ENCODE results near the gene RBBP8NL. TPM values are rescaled to one million over a fixed set of nuclear protein-coding genes. Genes with fewer than 3 reads are reported as not detected.
"Not testable (repeated sequence)": the region's sequence is repeated elsewhere in the genome, so short reads cannot be mapped to it uniquely, and the experiment has no call there.

Gene RBBP8NL
- total RNA-seq, 1 experiment from 2014 or later = 0.03 TPM

DNA sequence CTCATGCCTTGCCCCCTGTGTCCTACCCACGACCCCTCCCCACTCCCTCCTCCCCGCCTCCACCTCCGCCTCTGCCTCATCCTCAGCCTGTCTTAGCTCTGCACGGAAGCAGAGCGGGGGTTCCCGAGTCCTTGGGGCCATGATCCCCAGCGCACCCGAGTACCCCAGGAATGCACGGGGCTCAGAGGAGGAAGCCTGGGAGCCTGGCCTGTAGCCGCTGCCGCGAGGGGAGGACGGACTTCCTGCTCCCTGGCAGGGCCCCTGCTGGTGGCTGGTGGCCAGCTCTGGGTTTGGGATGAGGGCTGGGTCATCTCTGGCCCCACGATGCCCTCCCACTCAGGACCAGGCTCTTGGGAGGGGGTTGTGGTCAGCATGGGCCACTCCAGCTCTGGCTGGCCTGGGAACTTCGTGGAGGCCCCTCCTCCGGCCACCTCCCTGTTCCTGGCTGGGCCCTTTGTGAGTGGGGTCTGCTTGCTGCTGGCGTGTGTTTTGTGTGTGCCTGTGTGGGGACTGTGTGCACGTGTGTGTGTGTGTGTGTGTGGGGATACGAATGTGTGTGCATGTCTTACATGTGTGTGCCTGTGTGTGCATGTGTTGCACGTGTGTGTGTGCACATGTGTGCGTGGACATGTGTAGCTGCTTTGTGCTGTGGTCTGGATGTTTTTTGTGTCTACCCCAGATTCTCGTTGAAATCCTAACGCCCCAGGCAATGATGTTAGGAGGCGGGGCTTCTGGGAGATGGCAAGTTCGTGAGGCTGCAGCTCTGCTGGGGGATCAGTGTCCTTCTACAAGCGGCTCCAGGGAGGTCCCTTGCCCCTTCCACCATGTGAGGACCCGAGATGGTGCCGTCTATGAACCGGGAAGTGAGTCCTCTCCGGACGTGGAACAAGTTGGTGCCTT, 1.3 kb upstream of the RBBP8NL start:
- in situ Hi-C loops (cut with HindIII; ENCODE audit: low pct_unique_long_range_greater_than_20kb, low sequenced_read_pairs) = no loop called here
- DNase-seq (ENCODE audit: low read depth, low spot score) = no peak

DNA sequence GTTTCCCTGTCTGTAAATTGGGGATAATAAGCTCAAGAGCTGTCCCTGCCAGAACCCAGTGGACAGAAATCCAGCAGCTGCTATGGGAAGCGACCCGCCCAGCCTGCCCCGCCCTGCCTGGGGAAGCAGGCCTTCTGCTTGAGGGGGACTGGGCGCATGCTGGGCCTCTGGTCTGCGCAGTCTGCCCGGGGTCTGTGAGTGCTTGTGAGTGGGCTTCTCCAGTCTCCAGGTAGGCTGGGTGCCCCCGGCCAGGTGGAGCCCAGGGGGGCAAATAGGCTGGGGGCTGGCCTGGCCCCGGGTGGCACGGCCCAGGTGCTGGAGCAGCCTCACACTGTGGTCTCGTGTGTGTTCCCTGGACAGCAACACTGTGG, 648 bp upstream of the RBBP8NL start:
- DNase-seq (ENCODE audit: low read depth, low spot score) = no peak
- in situ Hi-C loops (cut with HindIII; ENCODE audit: low pct_unique_long_range_greater_than_20kb, low sequenced_read_pairs) = no loop called here

DNA sequence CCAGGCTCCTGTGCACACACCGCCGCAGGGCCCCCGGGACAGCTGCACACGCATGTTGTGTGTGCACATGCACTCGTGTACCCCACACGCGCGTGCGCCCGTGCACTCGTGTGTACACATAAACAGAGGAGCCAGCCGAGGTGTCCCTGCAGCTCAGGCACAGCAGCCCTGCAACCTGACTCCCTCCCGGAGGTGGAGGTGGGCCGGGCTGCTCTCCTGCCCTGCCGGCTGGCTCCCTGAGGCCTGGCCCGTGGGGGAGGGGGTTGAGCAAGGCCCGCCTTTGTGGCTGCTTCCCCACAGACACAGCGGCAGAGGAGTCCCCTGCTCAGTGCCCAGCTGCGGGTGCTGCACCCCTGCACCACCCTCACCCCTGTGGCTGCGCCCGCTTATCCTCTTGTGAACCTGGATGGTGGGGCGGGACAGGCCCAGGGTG, 624 bp downstream of the RBBP8NL start:
- DNase-seq (ENCODE audit: low read depth, low spot score) = no peak
- in situ Hi-C loops (cut with HindIII; ENCODE audit: low pct_unique_long_range_greater_than_20kb, low sequenced_read_pairs) = no loop called here

DNA sequence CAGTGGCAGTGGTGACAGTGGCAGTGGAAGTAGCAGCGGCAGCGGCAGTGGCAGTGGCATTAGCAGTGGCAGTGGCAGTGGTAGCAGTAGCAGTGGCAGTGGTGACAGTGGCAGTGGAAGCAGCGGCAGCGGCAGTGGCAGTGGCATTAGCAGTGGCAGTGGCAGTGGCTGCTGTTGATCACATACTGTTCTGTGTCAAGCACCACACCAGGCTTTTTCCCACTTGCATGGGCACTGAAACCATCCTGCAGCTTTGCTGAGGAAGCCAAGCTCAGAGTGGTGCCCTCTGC, 1.3 kb downstream of the RBBP8NL start:
- in situ Hi-C loops (cut with HindIII; ENCODE audit: low pct_unique_long_range_greater_than_20kb, low sequenced_read_pairs); DNase-seq (ENCODE audit: low read depth, low spot score): not testable (repeated sequence)

DNA sequence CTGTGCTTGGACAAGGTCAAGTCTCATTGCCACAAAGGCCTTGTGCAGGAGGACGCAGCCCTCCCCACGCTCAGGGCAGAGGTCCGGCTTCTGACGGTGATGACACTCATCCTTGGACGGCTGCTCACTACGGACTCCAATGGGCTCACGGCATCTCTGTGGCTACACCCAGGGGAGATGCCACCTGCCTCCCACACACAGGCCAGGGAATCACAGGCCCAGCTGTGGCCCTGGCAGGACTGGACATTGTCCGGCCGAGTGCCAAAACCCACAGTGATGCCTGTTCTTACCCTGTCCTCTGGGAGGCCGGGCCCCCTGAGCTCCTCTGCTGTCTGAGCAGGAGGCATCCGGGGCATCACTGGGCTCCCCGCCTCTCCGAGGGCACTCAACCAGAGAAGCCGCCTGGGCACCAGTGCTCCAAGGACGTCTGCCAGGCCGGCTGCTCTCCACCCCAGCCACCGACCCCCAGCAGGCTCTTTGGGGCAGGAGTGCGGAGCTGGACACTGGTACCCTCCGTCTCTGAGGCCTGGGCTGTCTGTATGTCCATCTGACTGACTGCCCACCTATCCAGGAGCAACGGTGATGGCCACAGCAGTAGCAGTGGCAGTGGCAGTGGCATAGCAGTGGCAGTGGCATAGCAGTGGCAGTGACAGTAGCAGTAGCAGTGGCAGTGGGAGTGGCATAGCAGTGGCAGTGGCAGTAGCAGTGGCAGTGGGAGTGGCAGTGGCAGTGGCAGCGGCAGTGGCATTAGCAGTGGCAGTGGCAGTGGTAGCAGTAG, 1.9 kb downstream of the RBBP8NL start:
- in situ Hi-C loops (cut with HindIII; ENCODE audit: low pct_unique_long_range_greater_than_20kb, low sequenced_read_pairs) = no loop called here
- DNase-seq (ENCODE audit: low read depth, low spot score) = no peak

DNA sequence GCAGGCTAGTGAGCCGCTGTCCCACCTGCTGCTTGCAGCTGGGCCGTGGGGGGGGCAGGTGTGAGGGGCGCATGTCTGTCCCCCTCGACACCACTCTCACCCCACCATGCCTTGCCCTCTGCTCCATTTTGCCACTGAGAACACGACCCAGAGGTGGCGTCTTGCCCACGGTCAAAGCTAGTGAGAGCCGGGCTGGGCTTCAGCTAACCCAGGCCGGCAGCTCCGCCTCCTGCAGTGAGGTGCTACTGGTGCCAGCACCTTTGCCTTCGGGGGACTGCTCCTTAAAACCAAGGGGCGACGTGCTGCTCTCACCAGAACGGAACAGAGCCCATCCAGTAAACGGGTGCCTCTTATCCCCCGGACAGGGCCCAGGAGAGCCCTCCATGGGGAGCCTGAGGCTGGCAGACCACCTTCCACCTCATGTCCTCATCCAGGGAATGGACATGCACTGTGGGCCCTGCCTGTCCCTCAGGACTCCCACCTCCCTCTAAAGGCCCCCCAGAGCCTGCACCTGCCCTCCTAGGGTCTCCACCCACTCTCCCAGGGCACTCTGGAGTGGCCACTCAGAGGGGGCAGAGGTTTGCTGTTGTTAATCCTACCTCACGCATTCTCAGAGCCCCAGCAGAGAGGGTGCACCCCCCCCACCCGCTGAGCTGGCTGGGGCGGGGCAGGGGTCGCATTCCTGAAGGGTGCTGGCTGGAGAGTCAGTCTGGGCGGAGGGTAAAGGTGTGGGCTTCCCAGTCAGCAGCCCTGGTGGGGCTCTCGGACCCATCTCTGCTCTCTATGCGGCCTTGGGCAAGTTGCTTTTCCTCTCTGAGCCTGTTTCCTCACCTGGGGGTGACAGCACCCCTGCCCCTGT, 2.9 kb downstream of the RBBP8NL start:
- in situ Hi-C loops (cut with HindIII; ENCODE audit: low pct_unique_long_range_greater_than_20kb, low sequenced_read_pairs) = no loop called here
- DNase-seq (ENCODE audit: low read depth, low spot score) = no peak

DNA sequence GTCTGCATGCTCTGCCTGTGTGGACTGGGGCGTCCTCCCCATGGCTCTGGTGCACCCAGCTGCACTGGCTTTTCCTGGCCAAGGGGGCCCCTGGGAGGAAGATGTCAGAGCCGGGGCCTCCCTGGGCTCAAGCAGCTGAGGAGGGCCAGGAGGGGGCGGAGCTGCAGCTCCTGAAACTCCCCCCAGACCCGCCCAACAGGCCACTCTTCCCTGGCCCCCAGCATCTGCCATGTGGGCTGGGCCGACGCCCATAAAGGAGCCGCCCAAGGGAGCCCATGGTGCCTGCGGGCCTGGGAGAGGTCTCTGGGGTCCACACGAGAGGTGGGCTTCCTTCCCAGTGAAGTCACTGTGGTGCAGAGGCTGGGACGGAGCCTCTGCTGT, 4.0 kb downstream of the RBBP8NL start:
- DNase-seq (ENCODE audit: low read depth, low spot score) = no peak
- in situ Hi-C loops (cut with HindIII; ENCODE audit: low pct_unique_long_range_greater_than_20kb, low sequenced_read_pairs) = no loop called here

DNA sequence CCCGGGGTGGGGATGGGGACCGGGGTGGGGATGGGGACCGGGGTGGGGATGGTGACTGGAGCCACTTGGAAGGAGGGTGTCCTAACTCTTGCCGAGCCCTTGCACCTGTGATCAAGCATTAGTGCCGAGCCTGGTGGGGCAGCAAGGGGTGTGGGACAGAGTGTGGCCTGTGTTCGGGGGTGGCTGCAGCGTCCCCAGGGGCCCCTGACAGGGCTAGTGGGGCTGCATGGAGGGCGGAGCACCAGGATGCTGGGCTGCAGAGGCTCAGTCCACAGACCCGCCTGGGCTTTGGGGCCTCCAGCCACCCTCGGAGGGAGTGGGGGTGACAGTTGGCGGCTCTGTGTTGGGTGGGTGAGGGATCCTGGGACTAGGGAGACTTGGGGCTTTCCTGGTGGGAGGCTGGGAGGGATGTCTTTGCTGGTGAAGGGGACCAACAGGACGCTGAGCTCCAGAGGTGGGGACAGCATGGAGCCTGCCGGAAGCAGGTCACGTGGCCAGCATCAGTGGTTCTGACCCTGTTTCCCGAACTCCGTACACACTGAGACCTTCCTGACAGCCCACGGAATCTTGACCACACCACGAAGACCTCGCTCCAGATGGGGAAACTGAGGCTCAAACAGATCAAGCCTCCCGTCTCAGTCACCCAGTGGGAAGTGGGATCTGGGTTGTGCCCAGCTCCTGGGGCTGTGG, 4.6 kb downstream of the RBBP8NL start:
- in situ Hi-C loops (cut with HindIII; ENCODE audit: low pct_unique_long_range_greater_than_20kb, low sequenced_read_pairs) = no loop called here
- DNase-seq (ENCODE audit: low read depth, low spot score) = no peak

DNA sequence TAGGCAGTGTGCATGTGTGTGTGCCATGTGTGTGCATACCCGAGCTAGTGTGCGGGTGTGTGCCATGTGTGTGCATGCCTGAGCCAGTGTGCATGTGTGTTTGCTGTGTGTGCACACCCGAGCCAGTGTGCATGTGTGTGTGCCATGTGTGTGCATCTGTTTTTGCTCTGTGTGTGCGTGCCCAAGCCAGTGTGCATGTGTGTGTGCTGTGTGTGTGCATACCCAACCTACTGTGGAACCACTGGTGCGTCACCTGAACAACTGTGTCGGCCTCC, 5.7 kb downstream of the RBBP8NL start:
- in situ Hi-C loops (cut with HindIII; ENCODE audit: low pct_unique_long_range_greater_than_20kb, low sequenced_read_pairs) = no loop called here

DNA sequence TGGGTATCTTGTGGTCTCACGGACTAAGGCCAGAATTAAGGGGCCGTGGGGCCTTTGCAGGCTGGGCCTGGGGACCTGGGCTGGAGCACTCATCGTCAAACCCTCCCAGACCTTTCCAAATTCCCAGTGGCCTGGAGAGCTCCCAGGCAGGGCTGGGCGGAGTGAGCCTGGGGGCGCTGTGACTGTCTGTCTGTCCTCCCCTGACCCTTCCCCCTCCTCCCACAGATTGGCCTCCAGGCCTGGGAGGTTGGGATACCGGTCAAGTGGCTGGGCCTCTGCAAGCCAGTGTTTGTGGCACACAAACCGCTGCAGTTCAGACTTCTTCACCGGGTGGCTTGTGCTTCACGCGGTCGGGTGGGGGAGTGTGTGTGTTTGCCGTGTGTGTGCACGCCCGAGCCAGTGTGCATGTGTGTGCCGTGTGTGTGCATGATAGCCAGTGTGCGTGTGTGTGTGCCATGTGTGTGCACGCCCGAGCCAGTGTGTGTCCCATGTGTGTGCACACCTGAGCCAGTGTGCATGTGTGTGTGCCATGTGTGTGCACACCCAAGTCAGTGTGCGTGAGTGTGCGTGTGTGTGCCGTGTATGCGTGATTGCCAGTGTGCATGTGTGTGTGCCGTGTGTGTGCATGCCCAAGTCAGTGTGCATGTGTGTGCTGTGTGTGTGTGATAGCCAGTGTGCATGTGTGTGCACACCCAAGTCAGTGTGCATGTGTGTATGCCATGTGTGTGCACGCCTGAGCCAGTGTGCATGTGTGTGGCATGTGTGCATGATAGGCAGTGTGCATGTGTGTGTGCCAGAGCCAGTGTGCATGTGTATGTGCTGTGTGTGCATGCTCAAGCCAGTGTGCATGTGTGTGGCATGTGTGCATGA, 6.3 kb downstream of the RBBP8NL start:
- in situ Hi-C loops (cut with HindIII; ENCODE audit: low pct_unique_long_range_greater_than_20kb, low sequenced_read_pairs) = no loop called here
- no peak for DNase-seq (ENCODE audit: low read depth, low spot score)

More for the DNA sequence above, 5.7 kb downstream of the RBBP8NL start:
- no peak for DNase-seq (ENCODE audit: low read depth, low spot score)

DNA sequence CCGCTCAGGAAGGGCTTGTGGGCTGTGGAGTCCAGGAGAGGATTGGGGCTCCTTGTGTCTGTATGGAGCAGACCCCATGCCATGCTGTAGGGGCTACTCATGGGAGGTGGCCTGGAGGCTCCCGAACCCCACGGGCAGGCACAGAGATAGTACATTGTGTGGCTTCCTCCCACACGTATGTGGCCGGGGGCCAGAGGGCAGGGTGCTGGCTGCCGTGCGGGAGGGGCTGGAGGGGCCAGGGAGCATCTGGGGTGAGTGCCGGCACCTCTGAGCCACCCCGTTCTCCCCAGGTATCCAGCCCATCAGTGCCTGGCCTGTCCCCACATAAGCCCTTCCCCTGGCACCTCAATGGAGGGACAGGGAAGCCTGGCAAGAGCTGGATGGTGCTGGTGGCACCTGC, 7.6 kb downstream of the RBBP8NL start:
- in situ Hi-C loops (cut with HindIII; ENCODE audit: low pct_unique_long_range_greater_than_20kb, low sequenced_read_pairs) = no loop called here
- no peak for DNase-seq (ENCODE audit: low read depth, low spot score)

DNA sequence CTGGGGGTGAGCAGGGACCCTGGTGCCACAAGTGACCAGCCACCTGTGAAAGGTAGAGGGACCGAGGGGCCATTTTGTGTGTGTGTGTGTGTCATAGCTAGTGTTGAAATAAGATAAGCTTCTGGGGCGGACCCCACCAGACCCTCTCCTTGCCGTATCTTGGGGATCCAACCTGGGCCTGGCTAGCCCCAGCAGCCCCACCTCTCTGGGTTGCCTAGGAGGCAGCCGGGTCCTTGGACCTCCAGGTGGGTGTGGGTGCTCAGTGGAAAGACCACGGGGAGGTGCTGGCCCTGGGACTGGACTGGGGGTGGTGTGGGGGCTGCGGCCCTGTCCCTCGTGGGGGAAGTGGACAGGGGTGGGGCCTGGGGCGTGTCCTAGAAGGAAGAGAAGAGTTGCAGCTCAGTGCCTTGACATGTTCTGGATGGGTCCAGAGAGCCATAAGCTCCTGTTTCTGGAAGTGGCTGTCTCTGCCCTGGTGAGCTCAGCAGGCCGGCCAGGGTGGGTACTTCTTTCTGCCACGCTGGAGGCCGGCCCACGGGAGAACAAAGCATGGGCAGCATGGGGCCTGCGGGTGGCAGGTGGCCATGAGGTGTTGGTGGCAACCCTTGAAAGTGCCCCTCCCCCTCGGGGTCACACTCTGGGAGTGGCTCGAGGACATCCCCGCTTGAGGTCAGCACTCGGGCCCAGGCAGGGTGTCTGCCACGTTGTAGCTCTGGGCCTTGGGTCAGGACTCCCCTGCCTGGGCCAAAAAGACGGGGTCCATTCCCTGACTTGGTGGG, 8.4 kb downstream of the RBBP8NL start:
- no peak for DNase-seq (ENCODE audit: low read depth, low spot score)
- in situ Hi-C loops (cut with HindIII; ENCODE audit: low pct_unique_long_range_greater_than_20kb, low sequenced_read_pairs) = no loop called here

DNA sequence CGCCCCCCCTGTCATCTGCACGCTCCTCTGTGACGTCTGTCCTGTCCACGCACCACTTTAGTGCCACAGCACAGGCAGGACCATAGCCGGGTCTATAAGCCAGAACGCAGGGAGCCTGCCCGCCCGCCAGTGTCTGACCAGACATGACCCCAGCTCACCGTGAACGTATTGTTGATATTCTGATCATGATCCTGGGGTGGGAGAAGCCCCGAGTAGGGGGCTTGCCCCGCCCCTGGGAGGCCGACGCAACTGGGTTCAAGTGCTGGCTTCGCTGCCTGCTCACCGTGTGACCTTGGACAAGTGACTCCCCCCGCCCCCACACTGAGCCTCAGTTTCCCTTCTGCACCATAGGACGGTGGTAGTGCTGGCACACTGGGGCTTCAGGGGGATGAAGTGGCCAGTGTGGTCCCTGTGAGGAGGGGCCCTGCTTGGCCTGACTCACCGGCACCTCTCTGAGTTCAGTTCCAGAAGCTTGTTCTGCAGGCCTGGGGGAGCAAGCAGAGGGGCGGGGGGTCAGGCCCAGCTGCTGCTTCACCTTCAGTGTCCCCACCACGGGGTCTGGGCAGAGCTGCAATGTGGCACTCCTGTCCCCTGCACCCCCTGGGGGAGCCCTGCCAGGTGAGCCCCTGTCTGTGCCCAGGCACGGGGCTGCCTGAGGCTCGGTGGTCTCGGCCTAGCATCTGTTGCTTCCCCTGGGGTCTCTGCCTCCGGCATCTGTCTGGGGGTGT, 9.2 kb downstream of the RBBP8NL start:
- in situ Hi-C loops (cut with HindIII; ENCODE audit: low pct_unique_long_range_greater_than_20kb, low sequenced_read_pairs) = no loop called here
- no peak for DNase-seq (ENCODE audit: low read depth, low spot score)

DNA sequence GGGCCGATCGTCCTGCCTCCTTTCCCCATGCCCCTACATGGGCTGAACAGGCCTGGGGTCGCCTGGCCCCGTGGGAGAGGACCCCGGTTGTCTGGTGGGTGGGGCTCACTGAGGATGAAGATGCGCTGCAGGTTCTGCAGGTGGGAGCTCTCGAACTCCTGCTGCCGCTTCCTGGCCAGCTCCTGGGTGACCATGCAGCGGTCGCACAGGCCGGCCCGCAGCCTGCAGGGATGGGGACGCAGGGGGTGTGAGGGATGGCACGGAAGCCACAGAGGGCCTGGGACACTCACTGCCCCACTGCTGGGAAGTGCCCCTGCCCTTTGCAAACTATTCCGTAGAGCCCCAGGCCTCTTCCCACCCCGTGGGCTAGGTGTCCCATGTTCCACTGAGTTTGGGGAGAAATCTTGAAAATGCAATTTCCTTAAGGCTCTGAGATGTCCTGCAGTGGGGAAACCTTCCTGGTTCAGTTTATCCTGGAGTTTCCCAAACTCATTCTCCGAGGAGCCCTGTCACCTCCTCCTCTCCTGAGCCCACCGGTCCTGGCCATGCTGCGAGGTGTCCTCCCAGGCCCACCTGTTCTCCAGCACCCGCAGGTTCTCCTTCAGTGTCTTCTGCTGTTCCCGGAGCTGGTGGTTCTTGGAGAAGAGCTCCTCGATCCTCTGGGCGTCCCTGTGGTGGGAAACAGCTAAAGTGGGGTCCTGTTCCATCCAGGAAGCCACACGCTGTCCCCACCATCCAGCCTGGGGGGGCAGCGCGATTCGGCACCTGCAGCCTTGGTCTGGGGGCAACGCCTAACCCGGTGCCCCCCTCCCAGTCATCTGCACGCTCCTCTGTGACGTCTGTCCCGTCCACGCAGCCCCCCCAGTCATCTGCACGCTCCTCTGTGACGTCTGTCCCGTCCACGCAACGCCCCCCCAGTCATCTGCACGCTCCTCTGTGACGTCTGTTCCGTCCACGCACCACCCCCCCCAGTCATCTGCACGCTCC, 10.4 kb downstream of the RBBP8NL start:
- in situ Hi-C loops (cut with HindIII; ENCODE audit: low pct_unique_long_range_greater_than_20kb, low sequenced_read_pairs) = no loop called here
- no peak for DNase-seq (ENCODE audit: low read depth, low spot score)

Data from SK-MEL-5 (cell line).